GM21576 (cell line): ENCODE measurements around the gene PPP2R5C.
"Not testable (repeated sequence)": the region's sequence is repeated elsewhere in the genome, so short reads cannot be mapped to it uniquely, and the experiment has no call there.

Source experiments
- ATAC-seq: cut with Tn5 transposase; IDR thresholded peaks from one replicate; pipeline ENCODE4 v1.9.1; 2021; ENCODE audit warnings: mild to moderate bottlenecking, moderate library complexity; ENCODE audit not compliant: unreplicated experiment

The PPP2R5C gene

DNA sequence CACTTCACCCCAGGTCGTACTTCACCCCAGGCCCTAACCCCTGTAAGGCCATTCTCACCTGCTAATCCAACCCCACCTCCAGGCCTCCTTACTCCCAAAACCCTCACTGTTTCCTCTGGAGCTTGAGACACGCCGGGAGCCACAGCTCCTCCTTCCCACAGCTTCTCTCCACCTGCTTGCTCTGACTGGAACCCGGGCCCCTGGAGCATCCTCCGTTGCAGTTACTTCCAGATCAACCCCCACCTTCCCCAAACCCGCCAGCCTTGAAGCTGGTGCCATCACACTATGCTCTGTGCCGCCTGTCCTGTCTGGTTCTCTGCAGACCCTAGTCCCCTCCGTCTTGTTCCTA is 34.6 kb upstream of the PPP2R5C start:
- ATAC-seq, result no peak

DNA sequence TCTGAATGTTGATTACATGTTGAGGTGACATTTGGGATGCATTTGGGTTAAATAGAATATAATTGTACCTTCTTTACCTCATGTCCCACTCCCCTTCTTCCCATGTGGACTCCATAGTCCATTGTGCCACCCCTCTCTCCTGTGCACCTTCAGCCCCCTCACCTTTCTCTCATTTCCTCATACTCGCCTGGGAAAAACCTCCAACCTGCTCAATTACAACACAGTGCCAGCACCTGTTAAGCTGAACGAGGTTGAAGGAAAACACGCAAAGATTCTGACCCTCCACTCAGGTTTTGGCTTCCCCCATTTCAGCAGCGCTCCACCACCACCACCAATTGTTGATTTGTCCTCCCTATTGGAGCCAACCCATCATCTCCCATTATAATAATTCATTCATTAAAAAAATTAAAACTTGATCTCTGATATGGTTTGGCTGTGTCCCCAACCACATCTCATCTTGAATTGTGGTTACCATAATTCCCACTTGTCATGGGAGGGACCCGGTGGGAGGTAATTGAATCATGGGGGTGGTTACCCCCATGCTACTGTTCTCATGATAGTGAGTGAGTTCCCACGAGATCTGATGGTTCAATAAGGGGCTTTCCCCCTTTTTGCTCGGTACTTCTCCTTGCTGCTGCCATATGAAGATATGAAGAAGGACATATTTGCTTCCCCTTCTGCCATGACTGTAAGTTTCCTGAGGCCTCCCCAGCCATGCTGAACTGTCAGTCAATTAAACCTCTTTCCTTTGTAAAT is 33.7 kb upstream of the PPP2R5C start:
- no peak for ATAC-seq

DNA sequence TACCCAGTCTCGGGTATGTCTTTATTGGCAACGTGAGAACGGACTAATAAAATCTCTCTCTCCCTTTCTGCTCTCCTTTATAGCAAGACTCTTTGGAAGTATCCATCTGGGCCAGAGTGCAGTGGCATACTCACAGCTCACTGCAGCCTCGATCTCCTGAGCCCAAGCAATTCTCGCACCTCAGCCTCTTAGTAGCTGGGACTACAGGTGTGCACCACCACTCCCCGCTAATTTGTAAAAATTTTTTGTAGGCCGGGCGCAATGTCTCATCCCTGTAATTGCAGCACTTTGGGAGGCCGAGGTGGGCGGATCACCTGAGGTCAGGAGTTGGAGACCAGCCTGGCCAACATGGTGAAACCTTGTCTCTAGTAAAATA is 33.2 kb upstream of the PPP2R5C start:
- ATAC-seq, result no peak

DNA sequence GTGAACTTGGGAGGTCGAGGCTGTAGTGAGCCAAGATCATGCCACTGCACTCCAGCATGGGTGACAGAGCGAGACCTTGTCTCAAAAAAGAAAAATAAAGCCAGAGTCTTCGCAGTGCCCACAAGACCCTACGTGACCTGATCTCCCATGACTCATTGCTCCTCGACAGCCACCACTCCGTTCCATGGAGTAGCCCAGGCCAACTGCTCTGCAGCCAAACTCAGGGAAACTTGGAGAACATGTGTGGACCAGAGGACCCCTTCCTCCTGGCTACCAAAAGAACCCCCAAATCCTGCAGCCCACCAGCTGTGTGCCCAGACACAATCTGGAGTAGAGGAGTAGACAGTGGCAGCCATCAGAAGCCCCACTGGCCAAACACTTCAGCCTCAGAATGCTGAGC is 32.1 kb upstream of the PPP2R5C start:
- ATAC-seq, result no peak

DNA sequence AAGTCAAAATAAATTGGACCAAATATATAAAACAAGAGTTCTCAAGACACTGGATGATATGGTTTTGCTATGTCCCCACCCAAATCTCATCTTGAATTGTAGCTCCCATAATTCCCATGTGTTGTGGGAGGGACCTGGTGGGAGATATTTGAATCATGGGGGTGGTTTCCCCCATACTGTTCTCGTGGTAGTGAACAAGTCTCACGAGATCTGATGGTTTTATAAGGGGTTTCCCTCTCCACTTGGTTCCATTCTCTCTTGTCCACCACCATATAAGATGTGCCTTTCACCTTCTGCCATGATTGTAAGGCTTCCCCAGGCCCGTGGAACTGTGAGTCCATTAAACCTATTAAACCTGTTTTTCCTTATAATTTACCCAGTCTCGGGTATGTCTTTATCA is 31.4 kb upstream of the PPP2R5C start:
- ATAC-seq, result not testable (repeated sequence)

DNA sequence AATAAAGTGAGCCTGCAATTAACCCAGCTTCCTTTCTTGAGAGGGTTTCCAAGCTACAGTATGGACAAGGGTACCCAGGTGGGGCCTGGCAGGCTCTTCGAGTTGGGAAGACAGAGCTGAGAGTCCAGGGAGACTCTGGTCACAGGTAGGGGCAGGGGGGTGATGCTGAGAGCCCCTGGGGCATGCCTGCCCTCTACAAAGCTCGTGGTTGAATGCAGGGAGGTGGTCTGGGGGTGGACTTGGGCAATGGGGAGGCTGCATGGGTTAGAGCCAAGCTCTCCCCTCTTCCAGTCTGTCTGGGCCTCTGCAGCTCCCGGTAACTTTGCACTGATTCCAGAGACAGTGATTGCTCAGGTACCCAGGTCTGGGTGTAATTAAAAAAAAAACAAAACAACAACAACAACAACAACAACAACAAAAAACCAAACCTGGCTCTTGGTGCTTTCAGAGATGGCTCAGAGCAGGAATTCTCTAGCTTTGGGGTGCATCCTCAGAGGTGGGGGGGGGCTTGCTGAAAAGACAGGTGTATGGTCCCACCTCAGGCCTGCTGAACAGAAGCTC is 30.8 kb upstream of the PPP2R5C start:
- no peak for ATAC-seq

DNA sequence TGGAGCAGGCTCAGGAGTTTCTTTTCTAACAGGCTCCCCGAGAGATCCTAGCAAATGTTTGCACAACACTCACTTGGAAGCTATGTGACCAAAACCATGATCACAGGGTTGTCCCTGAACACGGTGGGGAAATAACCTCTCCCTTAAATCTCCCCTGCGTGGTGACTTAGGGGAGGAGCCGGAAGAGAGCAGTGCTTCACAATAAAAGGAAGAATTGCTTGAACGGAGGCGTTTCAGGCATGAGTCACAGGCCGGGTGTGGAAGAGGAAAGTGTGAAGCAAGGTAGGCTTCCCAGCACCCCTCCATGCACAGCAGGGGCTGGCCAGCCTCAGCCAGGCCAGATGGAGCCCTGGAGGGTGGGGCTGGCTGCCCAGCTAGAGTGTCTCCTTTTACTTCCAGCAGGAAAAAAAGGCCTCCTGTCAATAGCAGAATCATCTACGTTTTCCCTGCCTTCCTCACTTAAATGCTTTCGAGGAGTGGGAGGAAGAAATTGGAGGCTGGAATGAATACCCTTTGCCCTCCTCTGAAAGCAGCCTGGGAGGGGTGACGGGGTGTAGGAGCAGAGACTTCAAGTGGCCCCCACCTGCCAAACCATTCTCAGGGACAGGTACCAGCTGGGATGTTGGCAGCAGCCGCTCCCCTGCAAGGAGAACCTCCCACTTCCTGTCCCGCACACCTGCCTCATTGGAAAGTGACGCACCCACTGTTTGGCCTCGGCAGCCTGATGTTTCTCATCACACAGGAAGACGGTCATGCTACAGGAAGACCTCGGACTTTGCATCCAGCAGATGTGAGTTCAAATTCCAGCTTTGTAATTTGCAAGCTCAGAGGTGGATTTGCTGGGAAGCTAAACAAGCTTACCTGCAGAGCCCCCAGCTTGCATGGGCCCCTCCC is 30.1 kb upstream of the PPP2R5C start:
- peak; percentile 76 for ATAC-seq

DNA sequence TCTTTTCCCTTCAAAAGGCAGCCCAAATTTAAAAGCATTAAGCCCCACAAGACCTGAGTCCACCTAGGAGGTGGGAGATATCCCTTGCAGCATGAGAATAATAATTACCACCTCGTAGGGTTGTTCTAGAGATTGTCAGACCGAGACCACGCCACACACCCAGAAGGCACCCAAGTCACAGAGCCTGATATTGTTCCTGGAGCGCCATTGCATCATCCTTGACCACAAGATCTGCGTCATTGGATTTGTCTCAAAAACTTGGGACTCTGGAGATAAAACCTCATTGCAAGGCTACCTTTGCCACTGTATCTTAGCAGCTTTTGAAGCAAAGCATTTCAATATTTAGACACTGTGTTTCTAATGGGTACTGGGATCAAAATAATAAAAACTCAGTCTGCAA is 29.4 kb upstream of the PPP2R5C start:
- ATAC-seq, result no peak

DNA sequence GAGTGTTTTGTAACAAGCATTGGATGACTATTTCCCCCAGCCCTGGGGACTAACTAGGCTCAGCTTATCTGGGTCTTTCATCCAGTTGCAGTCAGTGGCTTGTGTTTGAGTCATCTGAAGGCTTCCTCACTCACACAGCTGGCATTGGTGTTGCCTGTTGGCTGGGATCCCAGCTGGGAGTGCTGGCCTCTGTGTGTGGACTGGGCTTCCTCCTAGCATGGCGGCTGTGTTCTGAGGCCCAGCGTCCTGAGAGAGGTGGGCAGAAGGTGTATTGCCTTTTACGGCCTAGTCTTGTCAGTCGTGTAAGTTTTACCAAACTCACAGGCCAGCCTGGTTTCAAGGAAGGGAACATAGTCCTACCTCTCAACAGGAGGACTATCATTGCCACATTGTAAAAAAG is 28.3 kb upstream of the PPP2R5C start:
- no peak for ATAC-seq

DNA sequence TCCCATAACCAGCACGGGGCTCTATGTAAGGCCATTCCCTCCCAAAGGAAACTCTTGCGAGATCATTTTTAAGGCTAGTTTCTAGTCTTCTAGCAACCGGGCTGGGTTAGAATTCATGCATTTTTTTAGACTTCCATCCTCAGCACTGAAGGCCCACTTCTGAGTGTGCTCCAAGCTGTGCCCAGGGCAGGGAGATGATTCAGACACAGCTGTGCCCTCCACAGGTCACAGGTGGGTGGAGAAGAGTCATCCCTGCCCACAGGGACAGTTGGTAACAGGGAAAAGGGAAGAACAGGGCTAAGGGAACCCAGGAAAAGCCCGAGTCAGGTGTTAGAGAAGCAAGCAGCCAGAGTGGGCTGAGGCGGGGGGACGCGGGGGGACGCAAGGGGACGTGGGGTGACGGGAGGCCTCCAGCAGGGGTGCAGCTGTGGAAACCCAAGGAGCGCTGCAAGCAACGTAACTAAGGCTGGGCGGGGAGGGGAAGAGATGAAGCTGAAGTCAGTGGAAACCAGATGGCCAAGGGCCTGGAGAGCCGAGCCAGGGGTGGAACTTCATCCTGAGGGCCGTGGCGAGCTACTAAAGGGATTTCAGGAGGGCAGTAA is 27.2 kb upstream of the PPP2R5C start:
- no peak for ATAC-seq

DNA sequence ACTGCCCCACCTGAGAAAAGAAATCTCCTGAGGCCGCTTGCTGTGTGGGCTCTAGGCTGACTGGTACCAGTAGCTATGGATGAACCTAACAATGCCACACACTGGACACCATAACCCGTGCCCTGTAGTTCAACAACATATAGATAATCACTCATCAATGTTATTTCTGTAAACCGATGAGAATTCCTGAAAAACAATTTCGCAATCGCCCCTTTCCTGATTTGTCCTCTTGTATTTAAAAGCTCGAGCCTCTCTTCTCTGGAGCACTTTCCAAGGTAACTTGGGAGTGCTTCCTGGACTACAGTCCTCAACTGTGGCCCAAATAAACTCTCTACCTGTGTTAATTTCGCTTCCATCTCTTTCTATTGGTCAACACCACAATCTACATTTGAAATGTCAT is 26.1 kb upstream of the PPP2R5C start:
- ATAC-seq, result no peak

DNA sequence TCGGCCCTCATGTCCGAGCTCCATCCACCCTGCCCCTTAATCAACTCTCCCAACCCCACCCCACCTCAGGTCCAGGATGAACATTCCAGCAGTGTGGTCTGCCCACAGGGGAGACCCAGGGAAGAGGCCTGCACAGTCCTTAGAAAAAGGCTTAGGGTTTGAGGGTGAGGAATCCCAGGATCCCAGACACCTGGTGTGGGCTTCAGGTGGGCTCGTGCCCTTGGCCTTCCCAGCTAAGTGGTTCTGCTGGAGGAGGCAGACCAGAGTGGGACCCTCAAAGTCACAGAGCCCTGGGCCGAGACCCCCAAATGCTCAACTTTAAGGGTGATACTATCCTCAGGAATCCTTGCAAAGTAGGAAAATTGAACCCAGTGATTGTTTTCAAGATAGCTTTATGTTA is 25.4 kb upstream of the PPP2R5C start:
- no peak for ATAC-seq

DNA sequence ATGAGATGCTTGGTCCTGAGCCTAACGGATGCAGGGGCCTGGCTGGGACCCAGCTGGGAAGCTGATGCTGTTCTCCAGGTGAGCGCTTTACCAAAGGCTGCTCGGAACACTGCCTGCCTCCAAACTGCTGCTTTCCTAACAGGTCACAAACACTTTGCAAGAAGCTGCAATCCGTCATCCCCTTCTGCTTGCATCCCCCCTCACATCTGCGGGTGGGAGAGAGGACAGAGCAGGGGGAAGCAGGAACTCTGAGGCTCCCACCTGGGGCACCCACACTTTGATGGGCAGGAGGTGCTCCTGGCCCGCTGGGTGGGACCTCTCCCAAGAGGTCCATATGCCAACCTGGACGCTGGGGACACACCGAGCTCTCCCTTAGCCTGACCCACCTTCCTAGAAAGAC is 24.9 kb upstream of the PPP2R5C start:
- no peak for ATAC-seq

DNA sequence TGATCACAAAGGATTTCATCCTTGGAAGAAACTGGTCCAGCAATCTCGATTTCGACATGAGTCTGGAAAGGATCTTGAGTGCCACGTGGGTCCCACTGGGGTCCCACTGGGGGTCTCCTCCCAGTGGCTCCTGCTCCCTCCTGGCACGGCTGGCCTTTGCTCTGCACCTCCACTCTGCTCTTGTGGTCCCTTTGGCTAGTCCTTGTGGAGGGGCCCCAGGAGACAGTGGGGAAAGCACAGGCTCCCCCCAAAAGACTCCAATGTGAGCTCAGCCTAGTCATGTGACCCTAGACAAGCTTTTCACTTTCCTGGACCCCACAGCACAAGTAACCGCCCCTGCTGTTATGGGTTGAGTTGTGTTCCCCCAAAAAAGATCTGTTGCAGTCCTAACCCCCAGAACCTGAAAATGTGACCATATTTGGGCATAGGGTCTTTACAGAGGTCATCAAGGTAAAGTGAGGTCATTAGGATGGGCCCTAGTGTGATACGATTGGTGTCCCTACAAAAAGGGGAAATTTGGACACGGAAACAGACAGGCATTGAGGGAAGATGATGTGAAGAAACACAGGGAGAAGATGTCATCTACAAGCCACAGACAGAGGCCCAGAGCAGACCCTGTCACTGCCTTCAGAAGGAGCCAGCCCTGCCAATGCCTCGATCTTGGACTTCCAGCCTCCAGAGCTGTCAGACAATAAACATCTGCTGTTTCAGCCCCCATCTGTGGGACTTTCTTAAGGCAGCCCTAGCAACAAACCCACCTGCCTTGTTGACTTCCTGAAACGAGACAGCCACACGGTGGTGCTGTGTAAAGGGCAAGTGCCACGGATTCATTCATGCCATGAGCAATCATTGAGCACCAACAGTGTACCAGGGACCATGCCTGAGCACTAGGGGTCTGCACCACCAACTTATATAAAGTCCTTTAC is 23.8 kb upstream of the PPP2R5C start:
- ATAC-seq, result no peak

DNA sequence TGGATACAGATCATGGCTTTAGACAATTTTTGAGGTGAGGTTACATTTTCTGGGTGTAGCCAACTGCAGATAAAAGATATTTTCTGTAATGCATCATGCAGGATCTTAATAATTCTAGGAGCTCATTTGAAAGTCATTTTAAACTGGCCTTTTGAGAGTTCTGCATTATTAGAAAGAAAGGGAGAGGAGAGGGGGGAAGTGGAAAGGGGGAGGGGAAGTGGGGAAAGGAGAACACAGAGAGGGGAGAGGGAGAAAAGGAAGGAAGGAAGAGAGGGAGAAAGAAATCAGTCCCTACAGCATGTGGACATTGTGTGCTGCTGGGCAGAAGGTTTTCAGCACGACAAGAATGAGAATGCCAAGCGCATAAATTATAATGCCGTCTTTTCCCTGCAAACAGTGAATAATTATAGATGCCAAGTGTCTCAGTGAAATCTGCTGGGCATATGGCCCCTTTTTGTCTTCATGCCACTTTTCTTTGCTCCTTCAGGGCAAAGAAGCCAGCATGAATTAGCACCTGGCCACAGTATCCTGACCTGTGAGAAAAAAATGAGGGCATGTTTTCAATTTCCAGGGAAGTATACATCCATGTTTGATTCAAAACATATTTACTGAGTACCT is 22.7 kb upstream of the PPP2R5C start:
- no peak for ATAC-seq

DNA sequence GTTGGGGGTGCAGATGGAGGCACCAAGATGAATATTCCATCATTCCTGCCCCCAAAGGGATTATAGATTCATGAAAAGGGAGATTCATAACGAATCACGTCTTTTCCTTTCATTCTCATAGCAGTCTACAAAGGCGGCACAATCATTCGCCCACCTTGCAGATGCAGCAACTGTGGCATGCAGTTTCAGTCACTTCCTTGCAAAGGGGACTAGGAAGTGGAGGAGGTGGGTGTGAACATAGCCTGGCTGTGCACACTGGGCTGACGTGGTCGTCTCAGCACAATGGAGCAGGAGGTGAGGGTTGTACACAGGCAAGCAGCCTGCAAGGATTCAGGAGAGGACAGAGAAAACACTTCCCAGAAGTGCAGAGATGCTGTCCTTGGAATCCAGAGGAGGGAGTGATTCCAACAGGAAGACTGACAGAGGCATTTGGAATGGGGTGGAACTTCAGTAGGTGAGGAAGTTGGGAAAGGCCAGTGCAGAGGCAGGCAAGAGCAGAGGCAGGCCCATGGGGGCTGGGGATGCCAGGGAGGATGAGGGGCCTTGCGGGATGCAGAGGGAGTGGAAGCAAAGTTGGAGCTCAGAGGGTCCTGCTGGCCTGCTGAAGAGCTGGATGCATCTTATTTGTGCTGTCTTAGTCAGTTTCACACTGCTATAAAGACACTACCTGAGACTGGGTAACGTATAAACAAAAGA is 21.9 kb upstream of the PPP2R5C start:
- no peak for ATAC-seq

DNA sequence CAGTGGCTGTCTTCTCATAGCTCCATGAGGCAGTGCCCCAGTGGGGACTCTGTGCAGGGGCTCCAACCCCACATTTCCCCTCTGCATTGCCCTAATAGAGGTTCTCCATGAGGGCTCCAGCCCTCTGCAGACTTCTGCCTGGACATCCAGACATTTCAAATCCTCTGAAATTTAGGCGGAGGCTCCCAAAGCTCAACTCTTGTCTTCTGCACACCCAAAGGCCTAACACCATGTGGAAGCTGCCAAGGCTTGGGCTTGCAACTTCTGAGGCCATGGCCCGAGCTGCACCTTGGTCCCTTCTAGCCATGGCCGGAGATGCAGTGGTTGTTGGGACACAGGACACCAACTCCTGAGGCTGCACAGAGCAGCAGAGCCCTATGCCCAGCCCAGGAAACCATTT is 20.5 kb upstream of the PPP2R5C start:
- ATAC-seq, result no peak

DNA sequence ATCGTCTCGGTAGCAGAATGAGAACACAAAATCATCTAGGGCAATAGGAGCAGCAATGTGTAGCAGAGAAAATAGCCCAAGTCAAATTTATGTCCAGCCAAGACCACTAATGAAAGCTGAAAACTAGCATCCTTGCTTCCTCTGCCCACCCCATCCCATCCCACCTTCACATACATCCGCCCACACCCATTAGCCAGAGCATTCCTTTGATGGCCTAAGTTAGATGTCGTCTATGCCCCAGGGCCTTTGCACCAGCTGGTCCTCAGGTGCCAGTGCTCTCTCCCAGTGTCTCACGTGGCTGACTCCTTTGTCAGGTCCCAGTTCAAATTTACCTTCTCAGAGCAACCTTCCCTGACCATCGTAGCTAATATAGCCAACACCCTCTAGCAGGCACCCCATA is 17.8 kb upstream of the PPP2R5C start:
- ATAC-seq, result no peak

DNA sequence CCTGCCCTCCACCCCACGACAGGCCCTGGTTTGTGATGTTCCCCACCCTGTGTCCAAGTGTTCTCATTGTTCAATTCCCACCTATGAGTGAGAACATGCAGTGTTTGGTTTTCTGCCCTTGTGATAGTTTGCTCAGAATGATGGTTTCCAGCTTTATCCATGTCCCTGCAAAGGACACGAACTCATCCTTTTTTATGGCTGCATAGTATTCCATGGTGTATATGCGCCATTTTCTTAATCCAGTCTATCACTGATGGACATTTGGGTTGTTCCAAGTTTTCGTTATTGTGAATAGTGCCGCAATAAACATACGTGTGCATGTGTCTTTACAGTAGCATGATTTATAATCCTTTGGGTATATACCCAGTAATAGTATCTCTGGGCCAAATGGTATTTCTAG is 17.1 kb upstream of the PPP2R5C start:
- ATAC-seq, result not testable (repeated sequence)

DNA sequence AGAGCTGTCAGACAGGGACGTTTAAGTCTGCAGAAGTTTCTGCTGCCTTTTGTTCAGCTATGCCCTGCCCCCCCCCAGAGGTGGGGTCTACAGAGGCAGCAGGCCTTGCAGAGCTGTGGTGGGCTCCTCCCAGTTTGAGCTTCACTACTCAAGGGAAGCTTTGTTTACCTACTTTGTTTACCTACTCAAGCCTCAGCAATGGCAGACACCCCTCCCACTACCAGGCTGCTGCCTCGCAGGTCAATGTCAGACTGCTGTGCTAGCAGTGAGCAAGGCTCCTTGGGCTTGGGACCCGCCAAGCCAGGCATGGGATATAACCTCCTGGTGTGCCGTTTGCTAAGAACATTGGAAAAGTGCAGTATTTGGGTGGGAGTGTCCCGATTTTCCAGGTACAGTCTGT is 11.8 kb upstream of the PPP2R5C start:
- not testable (repeated sequence) for ATAC-seq
